ENCODE data around the gene RBL2.
"Not testable (repeated sequence)": the region's sequence is repeated elsewhere in the genome, so short reads cannot be mapped to it uniquely, and the experiment has no call there.

Gene RBL2

GRCh38 chr16:53415504-53415903 is 18.8 kb upstream of the RBL2 start:
- no peaks in the 10 kb centered on the region for H3K4me1 ChIP-seq (ENCODE audit: insufficient read depth, insufficient read length)
- H3K9ac ChIP-seq (ENCODE audit: insufficient read length, low read depth): no peak overlapping the region
- H3K36me3 ChIP-seq (ENCODE audit: insufficient read depth, insufficient read length, low read length): no peaks in the 10 kb centered on the region
- H3K27me3 ChIP-seq (ENCODE audit: insufficient read depth, insufficient read length): no peaks in the 10 kb centered on the region
- TF ChIP-seq SUZ12 (IDR thresholded peaks at IDR 0.05; ENCODE audit: extremely low read depth, insufficient read depth, insufficient read length) (no peak), ZNF274 (IDR thresholded peaks at IDR 0.05; ENCODE audit: low read depth, low read length) (no peak), YY1 (IDR thresholded peaks at IDR 0.05; ENCODE audit: insufficient read depth, insufficient read length) (no peak)
- no peak for DNase-seq (ENCODE audit: low read depth, low spot score)
- peaks cover 12% of the 10 kb centered on the region for H3K9me3 ChIP-seq (ENCODE audit: insufficient read depth, low read length)
- H3K4me3 ChIP-seq (ENCODE audit: insufficient read length, low read depth): no peak overlapping the region

DNA sequence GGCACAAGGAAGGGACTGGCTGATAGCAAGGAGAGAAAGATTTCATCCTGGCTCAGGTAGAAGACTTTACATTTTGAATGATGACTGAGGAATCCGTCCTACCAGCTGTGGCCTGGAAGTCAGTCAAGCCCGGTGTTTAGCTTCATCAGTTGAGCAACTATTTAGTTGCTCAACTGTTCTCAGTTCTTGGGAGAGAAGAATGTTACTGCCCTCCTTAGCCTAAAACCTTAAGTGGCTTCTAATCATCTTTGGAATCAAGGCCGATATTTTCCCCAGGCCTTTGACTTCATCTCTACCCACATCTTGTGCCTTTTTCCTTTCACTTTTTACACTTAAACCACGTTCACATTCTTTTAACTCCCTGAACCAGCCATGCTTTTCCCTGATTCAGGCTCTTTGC is 17.3 kb upstream of the RBL2 start:
- H3K36me3 ChIP-seq (ENCODE audit: insufficient read depth, insufficient read length, low read length): no peaks in the 10 kb centered on the region
- no peak overlapping the region for H3K9ac ChIP-seq (ENCODE audit: insufficient read length, low read depth)
- DNase-seq (ENCODE audit: low read depth, low spot score): no peak
- H3K27me3 ChIP-seq (ENCODE audit: insufficient read depth, insufficient read length): no peaks in the 10 kb centered on the region
- no peaks in the 10 kb centered on the region for H3K4me1 ChIP-seq (ENCODE audit: insufficient read depth, insufficient read length)
- no peak overlapping the region for H3K4me3 ChIP-seq (ENCODE audit: insufficient read length, low read depth)
- H3K9me3 ChIP-seq (ENCODE audit: insufficient read depth, low read length): peaks cover 24% of the 10 kb centered on the region
- TF ChIP-seq YY1 (IDR thresholded peaks at IDR 0.05; ENCODE audit: insufficient read depth, insufficient read length): no peak
- TF ChIP-seq SUZ12 (IDR thresholded peaks at IDR 0.05; ENCODE audit: extremely low read depth, insufficient read depth, insufficient read length): no peak
- TF ChIP-seq ZNF274 (IDR thresholded peaks at IDR 0.05; ENCODE audit: low read depth, low read length): no peak

DNA sequence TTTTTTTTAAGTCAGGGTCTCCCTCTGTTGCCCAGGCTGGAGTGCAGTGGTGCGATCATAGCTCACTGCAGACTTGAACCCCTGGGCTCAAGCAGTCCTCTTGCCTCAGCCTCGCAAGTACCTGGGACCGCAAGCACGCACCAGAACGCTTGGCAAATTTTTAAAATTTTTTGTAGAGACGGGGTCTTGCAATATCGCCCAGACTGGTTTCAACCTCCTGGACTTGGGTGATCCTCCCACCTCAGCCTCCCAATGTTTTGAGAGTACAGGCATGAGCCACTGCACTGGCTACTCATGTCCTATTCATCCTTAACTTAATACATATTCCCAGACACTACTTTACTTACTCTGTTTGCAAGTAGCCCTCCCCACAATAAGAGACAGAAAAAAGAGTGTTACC is 16.3 kb upstream of the RBL2 start:
- no peaks in the 10 kb centered on the region for H3K36me3 ChIP-seq (ENCODE audit: insufficient read depth, insufficient read length, low read length)
- H3K27me3 ChIP-seq (ENCODE audit: insufficient read depth, insufficient read length): no peaks in the 10 kb centered on the region
- H3K4me1 ChIP-seq (ENCODE audit: insufficient read depth, insufficient read length): no peaks in the 10 kb centered on the region
- TF ChIP-seq YY1 (IDR thresholded peaks at IDR 0.05; ENCODE audit: insufficient read depth, insufficient read length) (no peak), SUZ12 (IDR thresholded peaks at IDR 0.05; ENCODE audit: extremely low read depth, insufficient read depth, insufficient read length) (no peak), ZNF274 (IDR thresholded peaks at IDR 0.05; ENCODE audit: low read depth, low read length) (no peak)
- H3K4me3 ChIP-seq (ENCODE audit: insufficient read length, low read depth): no peak overlapping the region
- no peak overlapping the region for H3K9ac ChIP-seq (ENCODE audit: insufficient read length, low read depth)
- DNase-seq (ENCODE audit: low read depth, low spot score): no peak
- peaks cover 29% of the 10 kb centered on the region for H3K9me3 ChIP-seq (ENCODE audit: insufficient read depth, low read length)

- H3K4me1 ChIP-seq (ENCODE audit: insufficient read depth, insufficient read length); H3K36me3 ChIP-seq (ENCODE audit: insufficient read depth, insufficient read length, low read length); H3K9ac ChIP-seq (ENCODE audit: insufficient read length, low read depth); DNase-seq (ENCODE audit: low read depth, low spot score); H3K27me3 ChIP-seq (ENCODE audit: insufficient read depth, insufficient read length); H3K4me3 ChIP-seq (ENCODE audit: insufficient read length, low read depth): not testable (repeated sequence)
- H3K9me3 ChIP-seq (ENCODE audit: insufficient read depth, low read length): peaks cover 41% of the 10 kb centered on the region
Observed at GRCh38 chr16:53419383-53419709, 14.9 kb upstream of the RBL2 start.

DNA sequence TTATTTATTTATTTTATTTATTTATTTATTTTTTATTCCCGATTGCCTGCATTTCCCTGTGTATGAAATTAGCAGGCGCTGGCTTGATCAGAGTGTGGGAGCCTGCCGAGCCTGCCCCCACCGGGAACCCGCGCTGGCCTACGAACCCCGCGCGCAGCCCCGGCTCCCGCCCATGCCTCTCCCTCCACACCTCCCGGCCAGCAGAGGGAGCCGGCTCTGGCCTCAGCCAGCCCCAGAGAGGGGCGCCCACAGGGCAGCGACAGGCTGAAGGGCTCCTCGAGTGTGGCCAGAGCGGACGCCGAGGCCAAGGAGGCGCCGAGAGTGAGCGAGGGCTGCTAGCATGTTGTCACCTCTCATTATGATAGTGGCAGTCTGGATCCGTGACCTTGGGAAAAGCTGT is 13.0 kb upstream of the RBL2 start:
- Histone ChIP-seq H3K9me3 (ENCODE audit: insufficient read depth, low read length) (peaks cover 55% of the 10 kb centered on the region), H3K9ac (ENCODE audit: insufficient read length, low read depth) (no peak overlapping the region), H3K4me1 (ENCODE audit: insufficient read depth, insufficient read length) (no peaks in the 10 kb centered on the region), H3K36me3 (ENCODE audit: insufficient read depth, insufficient read length, low read length) (no peaks in the 10 kb centered on the region), H3K4me3 (ENCODE audit: insufficient read length, low read depth) (no peak overlapping the region), H3K27me3 (ENCODE audit: insufficient read depth, insufficient read length) (no peaks in the 10 kb centered on the region)
- DNase-seq (ENCODE audit: low read depth, low spot score): no peak
- TF ChIP-seq ZNF274 (IDR thresholded peaks at IDR 0.05; ENCODE audit: low read depth, low read length) (no peak), YY1 (IDR thresholded peaks at IDR 0.05; ENCODE audit: insufficient read depth, insufficient read length) (no peak), SUZ12 (IDR thresholded peaks at IDR 0.05; ENCODE audit: extremely low read depth, insufficient read depth, insufficient read length) (no peak)

- H3K9ac ChIP-seq (ENCODE audit: insufficient read length, low read depth); H3K4me1 ChIP-seq (ENCODE audit: insufficient read depth, insufficient read length); H3K27me3 ChIP-seq (ENCODE audit: insufficient read depth, insufficient read length); H3K36me3 ChIP-seq (ENCODE audit: insufficient read depth, insufficient read length, low read length); DNase-seq (ENCODE audit: low read depth, low spot score); H3K4me3 ChIP-seq (ENCODE audit: insufficient read length, low read depth): not testable (repeated sequence)
- peaks cover 61% of the 10 kb centered on the region for H3K9me3 ChIP-seq (ENCODE audit: insufficient read depth, low read length)
Observed at GRCh38 chr16:53423968-53424367, 10.3 kb upstream of the RBL2 start.

DNA sequence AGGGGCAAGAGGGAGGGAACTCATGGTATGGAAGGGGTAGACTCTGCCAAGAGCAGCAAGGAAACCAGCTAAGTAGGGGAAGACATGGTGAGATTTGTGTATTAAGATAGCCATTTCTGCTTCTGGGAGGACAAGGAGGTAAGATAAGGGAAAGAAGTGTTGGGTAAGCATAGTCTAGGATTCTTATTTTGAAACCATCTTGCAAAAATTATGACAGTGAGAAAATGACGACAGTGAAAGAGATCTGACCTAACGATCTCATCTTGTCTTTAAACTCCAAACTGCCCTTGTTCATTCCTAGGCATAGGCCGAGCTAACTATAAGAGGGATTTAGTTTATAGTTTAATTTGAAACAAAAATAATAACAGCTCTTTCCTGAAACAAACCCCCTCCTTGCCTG is 5.6 kb upstream of the RBL2 start:
- Histone ChIP-seq H3K9me3 (ENCODE audit: insufficient read depth, low read length) (peaks cover 38% of the 10 kb centered on the region), H3K4me3 (ENCODE audit: insufficient read length, low read depth) (no peak overlapping the region), H3K36me3 (ENCODE audit: insufficient read depth, insufficient read length, low read length) (no peaks in the 10 kb centered on the region), H3K9ac (ENCODE audit: insufficient read length, low read depth) (no peak overlapping the region), H3K27me3 (ENCODE audit: insufficient read depth, insufficient read length) (no peaks in the 10 kb centered on the region), H3K4me1 (ENCODE audit: insufficient read depth, insufficient read length) (no peaks in the 10 kb centered on the region)
- TF ChIP-seq ZNF274 (IDR thresholded peaks at IDR 0.05; ENCODE audit: low read depth, low read length) (no peak), YY1 (IDR thresholded peaks at IDR 0.05; ENCODE audit: insufficient read depth, insufficient read length) (no peak), SUZ12 (IDR thresholded peaks at IDR 0.05; ENCODE audit: extremely low read depth, insufficient read depth, insufficient read length) (no peak)
- DNase-seq (ENCODE audit: low read depth, low spot score): no peak

GRCh38 chr16:53429221-53429943 is 4.9 kb upstream of the RBL2 start:
- TF ChIP-seq YY1 (IDR thresholded peaks at IDR 0.05; ENCODE audit: insufficient read depth, insufficient read length) (no peak), ZNF274 (IDR thresholded peaks at IDR 0.05; ENCODE audit: low read depth, low read length) (no peak), SUZ12 (IDR thresholded peaks at IDR 0.05; ENCODE audit: extremely low read depth, insufficient read depth, insufficient read length) (no peak)

More at GRCh38 chr16:53429221-53429943, 4.9 kb upstream of the RBL2 start:
- Histone ChIP-seq H3K4me3 (ENCODE audit: insufficient read length, low read depth) (no peak overlapping the region), H3K9ac (ENCODE audit: insufficient read length, low read depth) (no peak overlapping the region), H3K36me3 (ENCODE audit: insufficient read depth, insufficient read length, low read length) (no peaks in the 10 kb centered on the region), H3K9me3 (ENCODE audit: insufficient read depth, low read length) (peaks cover 31% of the 10 kb centered on the region), H3K27me3 (ENCODE audit: insufficient read depth, insufficient read length) (no peaks in the 10 kb centered on the region), H3K4me1 (ENCODE audit: insufficient read depth, insufficient read length) (no peaks in the 10 kb centered on the region)
- no peak for DNase-seq (ENCODE audit: low read depth, low spot score)

Measured in NT2/D1 (cell line).